Cerebellar cortex (tissue), 1 donor: ENCODE measurements around the gene CNPY1.

Source experiments
- DNase-seq: peaks from one replicate; pipeline ENCODE4 v3.0.0-alpha.2; 2015; ENCODE audit warnings: low spot score

The CNPY1 gene

DNA sequence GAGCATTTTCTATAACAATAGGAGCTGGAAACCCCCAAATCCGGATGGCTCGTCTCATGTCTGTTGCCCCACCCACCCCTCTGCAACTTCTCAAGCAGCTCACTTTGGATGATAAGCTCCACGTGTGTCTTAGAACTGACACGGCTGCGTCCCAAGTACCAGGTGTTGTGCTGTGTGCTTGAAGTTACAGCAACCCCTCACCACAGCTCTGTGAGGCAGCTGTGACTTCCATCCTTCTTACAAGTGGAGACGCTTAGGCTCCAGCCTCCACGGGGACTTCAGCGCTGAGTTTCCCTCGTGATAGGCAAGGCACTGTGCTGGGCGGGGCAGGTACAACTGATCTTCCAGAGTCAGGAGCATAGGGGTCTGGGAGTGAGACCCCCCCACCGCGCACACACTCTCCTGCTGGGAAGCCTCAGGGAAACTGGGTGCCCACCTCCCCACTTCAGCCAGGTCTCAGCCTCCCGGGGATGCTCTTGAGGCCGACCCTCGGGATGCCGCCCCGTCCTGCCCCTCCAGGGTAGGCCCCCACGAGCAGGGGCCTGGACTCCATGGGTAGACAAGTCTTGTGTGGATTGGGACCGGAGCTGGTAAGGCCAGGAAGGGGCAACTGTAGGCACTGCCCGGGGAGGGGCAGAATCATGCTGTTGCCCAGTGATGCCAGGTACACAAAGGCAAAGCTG is 57.1 kb downstream of the CNPY1 start:
- DNase-seq = no peak

DNA sequence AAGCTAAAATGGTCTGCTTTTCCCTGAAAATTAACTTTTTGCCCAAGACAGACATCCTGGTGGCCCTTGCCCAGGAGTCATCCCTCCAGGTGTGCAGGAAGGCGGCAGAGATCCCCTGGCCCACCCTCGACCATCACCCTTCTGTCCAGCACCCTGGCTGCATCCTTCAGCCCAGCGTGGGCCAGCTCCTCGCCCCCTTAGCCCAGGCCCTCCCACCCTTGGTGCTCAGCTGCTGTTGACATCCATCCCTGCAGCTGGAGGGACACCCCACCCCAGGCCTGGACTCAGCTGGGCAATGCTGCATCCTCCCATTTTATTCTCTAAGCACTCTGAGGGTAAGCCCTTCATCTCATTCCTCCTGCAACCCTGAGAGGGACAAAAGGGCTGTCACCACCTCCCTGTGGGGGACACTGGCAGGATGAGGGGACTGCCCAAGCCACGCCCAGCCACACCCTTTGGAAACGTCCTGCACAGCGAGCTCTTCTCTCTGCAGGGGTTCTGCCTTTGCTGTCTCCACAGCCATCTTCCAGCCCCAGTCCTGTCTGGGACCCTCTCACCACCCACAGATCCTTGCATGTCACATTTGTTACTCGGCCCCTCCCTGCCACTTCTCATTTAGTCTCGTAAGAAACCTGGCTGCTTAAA is 57.8 kb downstream of the CNPY1 start:
- no peak for DNase-seq

DNA sequence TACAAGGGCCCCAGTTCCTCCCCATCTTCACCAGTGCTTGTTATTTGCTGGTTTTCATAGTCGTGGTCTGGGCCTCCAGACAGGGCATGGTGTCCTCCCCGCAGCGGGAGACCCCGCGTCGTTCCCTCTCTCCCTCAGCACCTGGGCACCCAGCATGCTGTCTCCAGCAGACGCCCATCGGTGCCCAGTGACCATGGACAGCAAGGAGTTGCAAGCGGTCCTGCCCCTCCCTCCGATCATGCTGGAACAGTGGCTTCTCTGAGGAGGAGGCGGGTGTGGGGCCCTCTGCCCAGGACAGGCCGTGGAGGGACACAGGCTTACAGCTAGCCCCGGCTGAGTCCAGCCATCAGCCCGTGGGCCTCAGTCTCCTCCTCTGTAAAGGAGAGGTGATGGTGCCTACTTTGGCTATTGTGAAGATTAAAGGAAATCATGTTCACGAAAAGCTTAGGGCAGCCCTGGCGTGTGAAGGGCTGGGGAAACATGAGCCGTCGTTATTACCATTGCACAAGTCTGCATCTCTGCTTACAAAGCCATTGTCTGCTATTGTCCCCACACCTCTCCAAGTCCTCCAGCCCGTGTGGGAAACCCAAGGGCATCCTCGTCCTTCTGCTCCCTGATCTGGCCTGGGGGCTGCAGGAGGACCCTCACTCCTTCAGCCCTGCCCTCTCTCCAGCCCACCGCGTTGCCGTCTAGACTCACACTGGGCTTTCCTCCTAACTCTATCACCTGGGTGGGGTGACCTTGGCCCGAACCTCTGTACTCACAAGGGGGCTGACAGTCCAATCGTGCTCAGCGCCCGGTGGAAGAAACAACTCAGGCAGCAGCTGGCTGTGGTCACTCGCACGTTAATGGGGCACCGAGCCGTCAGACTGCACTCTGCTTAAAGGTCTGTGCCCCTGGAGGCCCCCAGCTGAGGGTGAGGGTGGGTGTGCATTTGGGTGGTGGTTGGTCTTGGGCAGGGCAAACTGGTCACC is 58.6 kb downstream of the CNPY1 start:
- DNase-seq = no peak

DNA sequence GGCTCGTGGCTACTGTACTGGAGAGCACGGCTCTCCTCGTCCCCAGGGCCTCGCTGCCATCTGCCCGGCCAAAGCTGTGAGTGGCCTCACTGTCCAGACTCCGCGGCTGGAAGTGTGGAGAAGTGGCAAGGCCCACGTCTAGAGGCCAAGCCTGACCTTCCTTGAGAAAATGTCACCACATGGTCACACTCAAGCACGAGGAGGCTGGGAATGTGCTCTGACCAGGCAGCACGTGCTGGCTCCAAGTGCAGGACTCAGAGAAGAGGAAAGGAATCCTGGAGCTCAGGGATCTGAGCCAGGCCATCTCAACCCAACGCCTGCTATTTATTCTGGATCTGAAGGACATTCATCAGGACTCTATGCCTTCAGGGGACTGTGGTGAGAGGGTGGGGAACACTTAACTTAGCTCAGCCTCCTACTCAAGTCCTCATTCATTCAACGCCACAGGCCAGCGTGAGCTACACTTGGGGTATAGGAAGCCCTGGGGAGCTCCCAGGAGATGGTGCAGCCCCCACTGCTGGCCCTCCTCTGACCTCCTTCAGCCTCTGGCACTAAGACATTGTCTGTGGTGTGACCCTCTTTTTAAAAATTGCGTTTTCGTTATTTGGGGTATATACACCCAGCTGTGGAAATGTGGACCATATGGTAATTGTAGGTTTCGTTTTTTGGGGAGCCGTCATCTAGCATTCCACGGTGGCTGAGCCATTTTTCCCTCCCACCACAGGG is 59.4 kb downstream of the CNPY1 start:
- DNase-seq = peak; percentile 19

DNA sequence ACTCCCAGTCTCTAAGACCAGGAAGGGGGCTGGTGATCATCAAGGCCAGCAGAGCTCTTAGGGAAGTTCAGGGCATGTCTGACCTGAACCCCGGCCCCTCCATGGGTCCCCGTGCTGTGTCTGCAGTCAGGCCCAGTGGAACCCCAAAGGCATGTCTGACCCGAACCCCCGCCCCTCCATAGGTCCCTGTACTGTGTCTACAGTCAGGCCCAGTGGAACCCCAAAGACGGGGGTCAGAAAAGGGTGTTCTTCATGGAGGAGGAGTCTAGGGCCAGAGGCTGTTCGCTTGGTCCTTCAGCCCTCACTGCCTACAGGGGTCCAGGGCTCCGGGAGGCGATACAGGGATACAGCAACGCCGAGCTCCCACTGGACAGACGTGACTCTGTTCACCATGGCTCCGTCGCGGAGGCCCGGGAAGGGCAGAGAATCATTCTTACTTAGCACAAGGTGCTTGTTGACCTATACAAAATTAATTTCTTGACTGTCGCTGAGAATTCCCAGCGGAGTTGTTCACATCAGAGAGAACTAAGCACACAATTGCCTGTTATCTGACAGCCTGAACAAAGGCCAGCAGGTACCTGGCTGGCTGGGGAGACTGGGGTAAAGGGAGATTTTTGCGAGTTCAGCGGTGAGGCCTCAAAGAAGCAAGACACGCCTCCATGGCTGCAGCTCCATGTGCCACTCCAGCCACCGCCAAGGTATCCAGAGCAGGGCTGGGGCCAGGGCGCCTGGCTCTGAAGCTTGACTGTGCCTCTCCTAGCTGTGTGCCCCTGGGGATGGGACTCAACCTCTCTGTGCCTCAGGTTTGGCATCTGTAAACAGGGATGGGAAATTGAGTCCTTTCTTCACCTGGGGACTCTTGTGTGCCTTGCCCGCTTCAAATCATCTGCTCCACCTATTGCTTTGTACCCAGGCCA is 61.6 kb downstream of the CNPY1 start:
- no peak for DNase-seq

DNA sequence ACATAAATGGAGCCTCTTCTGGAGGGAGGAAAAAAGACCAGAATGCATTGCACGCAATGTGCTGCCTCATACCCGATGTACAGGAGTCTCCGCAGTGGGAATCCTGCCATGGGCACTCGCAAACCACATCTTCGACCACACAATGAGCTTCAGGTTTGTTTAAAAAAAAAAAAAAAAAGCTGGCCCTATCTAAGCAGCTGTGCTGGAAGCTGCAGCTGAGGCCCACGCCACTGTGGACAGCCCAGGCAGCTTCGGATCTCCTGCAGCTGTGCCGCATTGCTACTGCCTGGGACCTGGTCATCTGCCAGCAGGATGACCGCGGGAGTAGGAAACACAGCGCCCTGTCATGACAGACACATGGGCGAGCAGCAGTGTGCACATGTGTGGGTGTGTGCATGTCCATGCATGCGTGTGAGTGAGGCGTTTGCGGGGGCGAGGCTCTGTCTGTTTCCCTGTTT is 62.5 kb downstream of the CNPY1 start:
- no peak for DNase-seq

DNA sequence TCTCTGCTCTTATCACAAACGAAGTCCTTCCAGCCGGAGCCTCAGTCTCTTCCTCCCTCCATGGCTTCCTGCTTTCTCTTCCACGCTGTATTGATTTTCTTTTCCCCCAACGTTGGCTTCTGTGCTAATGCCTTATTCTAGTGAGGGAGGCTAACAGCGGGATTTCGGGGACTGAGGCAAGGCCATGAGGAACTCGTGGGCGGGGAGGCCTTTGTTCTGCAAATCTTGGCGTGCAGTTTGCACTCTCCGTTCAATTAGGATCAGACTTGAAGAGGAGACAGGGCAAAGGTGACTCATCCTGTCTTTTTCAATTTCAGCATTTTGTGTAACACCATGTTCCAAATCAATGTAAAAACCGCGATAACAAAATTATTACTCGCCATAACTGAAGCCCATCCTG is 63.1 kb downstream of the CNPY1 start:
- DNase-seq = no peak

DNA sequence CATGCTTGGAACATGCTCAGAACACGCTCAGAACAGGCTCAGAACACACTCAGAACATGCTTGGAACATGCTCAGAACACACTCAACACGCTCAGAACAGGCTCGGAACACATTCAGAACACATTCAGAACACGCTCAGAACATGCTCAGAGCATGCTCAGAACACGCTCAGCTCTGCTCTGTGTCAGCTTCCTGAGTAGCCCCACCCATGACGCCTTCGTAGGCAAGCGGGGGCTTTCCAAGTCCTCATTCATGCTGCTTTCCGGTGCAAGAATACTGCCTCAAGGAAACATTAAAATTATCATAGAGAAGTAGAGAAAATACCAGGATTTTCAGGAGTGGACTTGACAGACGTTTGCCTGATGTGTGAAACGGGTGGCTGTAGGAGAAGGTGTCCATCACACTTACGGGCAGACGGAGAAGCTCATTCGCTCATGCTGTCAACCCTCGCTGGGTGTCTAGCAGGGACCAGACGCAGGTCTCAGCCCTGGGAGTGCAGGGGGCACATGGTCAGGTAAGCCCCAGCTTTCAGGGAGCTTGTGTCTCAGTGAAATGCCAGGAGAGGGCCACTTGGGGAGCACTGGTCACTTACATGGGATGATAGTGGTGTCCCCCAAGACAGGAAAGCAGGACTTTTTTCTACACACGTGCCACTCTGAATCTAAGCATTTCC is 63.7 kb downstream of the CNPY1 start:
- DNase-seq = no peak

DNA sequence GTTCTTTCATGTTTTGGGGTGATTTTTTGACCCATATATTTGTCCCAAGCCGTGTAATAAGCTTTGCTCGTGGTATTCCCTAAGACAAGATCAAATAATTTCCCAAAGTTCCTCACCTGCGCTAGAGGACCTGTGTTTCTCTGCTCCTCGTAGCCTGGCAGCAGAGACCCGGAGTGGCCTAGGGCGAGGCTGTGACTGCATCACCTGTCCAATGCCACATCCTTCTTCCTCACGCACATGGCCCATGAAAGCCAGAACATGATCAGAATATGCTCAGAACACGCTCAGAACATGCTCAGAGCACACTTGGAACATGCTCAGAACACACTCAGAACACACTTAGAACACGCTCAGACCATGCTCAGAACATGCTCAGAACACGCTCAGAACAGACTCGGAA is 64.6 kb downstream of the CNPY1 start:
- DNase-seq = no peak

GRCh38 chr7:155477476-155477875 is 68.9 kb downstream of the CNPY1 start:
- no peak for DNase-seq

DNA sequence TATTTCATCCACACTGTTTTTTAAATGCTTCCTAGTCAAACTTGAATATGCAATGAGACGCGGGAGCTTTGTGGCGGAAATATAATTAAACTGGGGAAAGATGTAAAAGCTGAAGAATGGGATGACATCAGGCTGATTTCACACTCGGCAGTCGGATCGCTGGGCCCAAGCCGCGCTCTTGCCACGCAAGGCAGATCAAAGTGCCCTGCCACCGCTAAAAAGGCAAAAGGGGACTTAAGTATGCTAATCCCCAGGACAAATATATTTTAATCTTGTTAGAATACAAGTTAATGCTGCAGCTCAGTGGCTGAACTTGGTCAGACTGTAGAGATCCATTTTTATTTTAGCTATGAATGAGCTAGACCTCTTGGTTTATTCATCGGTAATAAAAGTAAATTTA is 74.6 kb downstream of the CNPY1 start:
- DNase-seq = no peak

DNA sequence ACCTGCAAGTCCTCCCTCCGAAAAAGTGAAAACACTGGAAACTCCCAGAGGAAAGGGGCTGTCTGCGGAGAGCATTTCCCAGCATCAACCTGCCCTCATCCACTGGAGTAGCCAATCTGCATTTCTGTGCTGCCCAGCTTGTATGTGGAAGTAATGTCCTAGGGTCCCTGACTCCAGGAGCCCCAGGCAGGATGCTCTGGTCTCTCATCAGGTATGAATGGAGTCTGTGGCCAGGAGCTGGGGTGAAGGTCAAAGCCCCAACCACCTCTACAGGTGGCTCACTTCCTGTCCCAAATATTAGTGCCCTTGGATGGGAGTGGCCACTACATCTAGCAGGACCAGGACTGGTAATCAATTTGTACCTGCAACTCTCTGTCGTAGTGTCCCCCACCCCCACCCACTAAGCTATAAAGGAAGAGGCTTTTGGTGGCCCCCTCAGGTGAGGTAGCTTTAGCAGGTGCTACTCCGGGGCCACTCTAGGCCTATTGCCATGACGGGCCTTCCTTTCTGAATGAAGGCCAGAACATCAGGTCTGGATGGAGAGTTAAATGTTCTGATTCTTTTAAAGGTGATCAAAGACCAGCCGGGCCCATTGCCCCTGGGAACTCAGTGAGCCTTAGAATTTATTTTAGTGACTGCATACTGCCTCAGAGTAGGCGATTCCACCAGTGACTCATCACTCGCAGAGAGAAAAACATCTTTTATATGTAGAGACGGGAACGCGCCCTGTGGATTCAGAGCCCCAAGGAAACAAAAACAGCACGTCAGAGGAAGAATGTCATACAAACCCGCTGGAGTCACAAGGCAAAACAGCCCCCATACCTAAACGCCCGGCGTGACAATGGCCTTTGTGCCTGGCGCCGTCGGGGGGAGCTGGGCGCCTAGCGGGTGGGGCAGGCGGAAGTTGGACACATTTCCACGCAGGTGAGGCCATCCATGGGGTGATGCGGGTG is 75.4 kb downstream of the CNPY1 start:
- DNase-seq = no peak

GRCh38 chr7:155470186-155470487 is 76.2 kb downstream of the CNPY1 start:
- DNase-seq = no peak

- no peak for DNase-seq
Observed at GRCh38 chr7:155469311-155470185, 76.8 kb downstream of the CNPY1 start.

DNA sequence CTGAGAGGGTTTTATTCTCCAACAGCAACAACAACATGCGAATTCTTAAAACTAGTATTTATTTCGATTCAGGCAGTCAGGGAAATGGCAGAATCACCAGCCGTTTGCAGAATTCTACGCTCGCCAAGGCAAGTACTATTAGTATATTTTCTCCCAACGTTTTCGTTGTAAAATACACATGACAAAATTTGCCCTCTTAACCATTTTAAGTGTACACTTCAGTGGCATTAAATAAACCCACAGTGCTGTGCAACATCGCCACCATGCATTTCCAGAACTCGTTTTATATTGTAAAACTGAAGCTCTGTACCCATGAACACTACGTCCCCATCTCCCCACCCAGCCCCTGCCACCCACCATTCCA is 77.6 kb downstream of the CNPY1 start:
- DNase-seq = no peak

GRCh38 chr7:155467846-155468784 is 78.2 kb downstream of the CNPY1 start:
- DNase-seq = peak; percentile 70
